K562 (cell line): ENCODE data around the gene MAST3. TPM values are rescaled to one million over a fixed set of nuclear protein-coding genes. Genes with fewer than 3 reads are reported as not detected.
A peak's percentile ranks its signal among the peaks of the same experiment; 100 is the strongest.

Experiments used
- CTBP1 ChIP-seq: fragments of 450-650 bp; IDR thresholded peaks from 2 replicates; pipeline ENCODE4 v1.6.1; 2016; ENCODE audit warnings: borderline replicate concordance
- ERF ChIP-seq: fragments of 450-650 bp; formaldehyde crosslinking; IDR thresholded peaks from 2 replicates; pipeline ENCODE4 v1.4.0; 2020; ENCODE audit warnings: mild to moderate bottlenecking, mixed read lengths
- FUS ChIP-seq: fragments of 200-400 bp; formaldehyde crosslinking; optimal IDR thresholded peaks from 2 replicates; pipeline ENCODE3; 2017; ENCODE audit warnings: low read depth, low read length
- KLF1 ChIP-seq: fragments of 450-650 bp; IDR thresholded peaks from 2 replicates; pipeline ENCODE4 v1.6.1; 2016; ENCODE audit warnings: missing genetic modification characterization, missing compliant biosample characterization
- LEF1 ChIP-seq: fragments of 450-650 bp; IDR thresholded peaks from 2 replicates; pipeline ENCODE4 v1.6.1; 2016; ENCODE audit warnings: mild to moderate bottlenecking
- MGA ChIP-seq: fragments of 450-650 bp; IDR thresholded peaks from 2 replicates; pipeline ENCODE4 v1.6.1; 2016; ENCODE audit warnings: mild to moderate bottlenecking, moderate library complexity
- SP1 ChIP-seq: sonication (generic); formaldehyde crosslinking; IDR thresholded peaks from 2 replicates; pipeline ENCODE4 v1.8.1; 2022; ENCODE audit warnings: mild to moderate bottlenecking, missing genetic modification reagents
- TAF9B ChIP-seq: fragments of 450-650 bp; IDR thresholded peaks from 2 replicates; pipeline ENCODE4 v1.6.1; 2018; ENCODE audit warnings: mild to moderate bottlenecking; ENCODE audit not compliant: partially characterized antibody
- THAP12 ChIP-seq: fragments of 250-450 bp; sonication (Bioruptor Pico); IDR thresholded peaks from 2 replicates; pipeline ENCODE4 v1.9.0; 2021; ENCODE audit warnings: mild to moderate bottlenecking, inconsistent platforms
- ZFX ChIP-seq: sonication (generic); formaldehyde crosslinking; IDR thresholded peaks from 2 replicates; pipeline ENCODE4 v1.8.0; 2022; ENCODE audit warnings: mild to moderate bottlenecking, missing genetic modification reagents, moderate library complexity
- polyA plus RNA-seq, 8 experiments: library from polyadenylated mRNA; depleted of rRNA in 4 of 8; stranded (reverse) in 5 of 8; unstranded in 3 of 8; fragments of >200 nt; fragmentation: Nextera tagmentation in 2 of 8; fragmentation: Illumina TruSeq in 1 of 8; extraction: Ambion mirVana in 2 of 8; extraction: Trizol in 1 of 8; gene quantifications; 2 replicates each; pipeline versions ENCODE4 v1.2.1 to v1.2.3, GENCODE V29; 2011 to 2014; ENCODE audit warnings: inconsistent platforms in 1 of 8, missing spikeins in 1 of 8
- total RNA-seq, 7 experiments: library from RNA; depleted of rRNA in 6 of 7; stranded (reverse); fragments of >200 nt in 6 of 7; fragmentation: Illumina TruSeq in 2 of 7; extraction: Trizol in 2 of 7; gene quantifications; 2 replicates each; pipeline versions ENCODE4 v1.2.1 to v1.2.3, GENCODE V29; 2011 to 2021; ENCODE audit warnings: low replicate concordance in 1 of 7
- TF ChIP-seq, protein P1 (sequence below), 3 experiments: IDR thresholded peaks in 2 of 3; conservative IDR thresholded peaks in 1 of 3; 2 replicates each; pipeline ENCODE4 v1.5.1; 2011 to 2012; ENCODE audit warnings: low read length in 3 of 3, mild to moderate bottlenecking in 3 of 3, control low read depth in 2 of 3, improper control_type of control experiment in 1 of 3, inconsistent platforms in 1 of 3, low read depth in 1 of 3, mixed read lengths in 1 of 3, moderate library complexity in 1 of 3; ENCODE audit not compliant: insufficient read depth in 2 of 3

Gene MAST3
- total and polyA plus RNA-seq, 9 of the 15 experiments (the other 6 are each of a cell fraction or from before 2014, with no cell fraction given): 0.94 to 9.9 (median 2.4) TPM

DNA sequence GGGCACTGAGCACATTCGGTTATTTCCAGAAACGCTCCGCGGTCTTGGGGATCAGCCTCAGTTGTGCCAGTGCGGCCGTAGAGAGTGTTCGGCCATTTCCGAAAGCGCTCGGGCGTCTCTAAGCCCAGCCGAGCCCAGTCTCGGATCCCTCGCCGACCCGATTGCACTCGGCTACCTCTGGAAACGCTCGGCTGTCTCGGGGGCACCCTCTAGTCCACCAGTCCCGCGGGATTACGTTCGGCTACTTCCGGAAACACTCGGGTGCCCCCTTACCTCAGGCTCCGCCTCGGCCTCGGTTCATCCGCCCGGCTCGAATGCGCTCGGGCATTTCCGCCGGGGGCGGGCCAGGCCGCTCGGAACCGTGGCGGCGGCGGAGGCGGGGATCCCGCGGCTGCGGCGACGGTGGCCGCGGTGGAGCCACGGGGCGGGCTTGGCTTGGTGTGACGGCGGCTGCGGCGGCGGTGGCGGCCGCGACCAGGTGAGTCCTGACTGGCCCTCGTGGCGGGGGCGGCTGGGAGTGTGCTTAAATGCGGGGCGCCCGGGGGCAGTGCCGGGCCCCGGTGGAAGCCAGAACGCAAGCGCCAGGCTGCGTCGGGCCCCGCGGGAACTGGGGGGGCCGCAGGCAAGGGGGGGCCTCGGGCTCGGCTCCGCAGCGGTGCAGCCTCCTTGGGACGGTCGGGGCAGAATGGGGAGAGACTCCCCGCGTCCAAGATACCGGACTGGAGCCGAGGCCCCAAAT, 55.4 kb downstream of the MAST3 start, which contains the start of gene PIK3R2 (continued):
- TF ChIP-seq MGA (no peak; the same call in 1 of the 2 replicates), SP1 (CRISPR knock-in tag) (peak; percentile 40; the same call in 1 of the 2 replicates), KLF1 (tag) (0 out of 2 replicates have a peak, but pooled peaks have one; percentile 40), CTBP1 (peak; percentile 42; the same call in 1 of the 2 replicates), FUS (peak; percentile 90), TAF9B (no peak), THAP12 (peak; percentile 45; the same call in 1 of the 2 replicates), ERF (CRISPR knock-in tag) (peak; percentile 90; the same call in 1 of the 2 replicates), ZFX (CRISPR knock-in tag) (peak; percentile 72), LEF1 (no peak)
- TF ChIP-seq, protein P1, sequence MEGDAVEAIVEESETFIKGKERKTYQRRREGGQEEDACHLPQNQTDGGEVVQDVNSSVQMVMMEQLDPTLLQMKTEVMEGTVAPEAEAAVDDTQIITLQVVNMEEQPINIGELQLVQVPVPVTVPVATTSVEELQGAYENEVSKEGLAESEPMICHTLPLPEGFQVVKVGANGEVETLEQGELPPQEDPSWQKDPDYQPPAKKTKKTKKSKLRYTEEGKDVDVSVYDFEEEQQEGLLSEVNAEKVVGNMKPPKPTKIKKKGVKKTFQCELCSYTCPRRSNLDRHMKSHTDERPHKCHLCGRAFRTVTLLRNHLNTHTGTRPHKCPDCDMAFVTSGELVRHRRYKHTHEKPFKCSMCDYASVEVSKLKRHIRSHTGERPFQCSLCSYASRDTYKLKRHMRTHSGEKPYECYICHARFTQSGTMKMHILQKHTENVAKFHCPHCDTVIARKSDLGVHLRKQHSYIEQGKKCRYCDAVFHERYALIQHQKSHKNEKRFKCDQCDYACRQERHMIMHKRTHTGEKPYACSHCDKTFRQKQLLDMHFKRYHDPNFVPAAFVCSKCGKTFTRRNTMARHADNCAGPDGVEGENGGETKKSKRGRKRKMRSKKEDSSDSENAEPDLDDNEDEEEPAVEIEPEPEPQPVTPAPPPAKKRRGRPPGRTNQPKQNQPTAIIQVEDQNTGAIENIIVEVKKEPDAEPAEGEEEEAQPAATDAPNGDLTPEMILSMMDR (IDR thresholded peaks at IDR 0.05 in 2 of 3, conservative IDR thresholded peaks at IDR 0.05 in 1 of 3; ENCODE audit: insufficient read depth in 2 of 3, low read depth in 1 of 3, low read length in 3 of 3): 0 out of 6 replicates have a peak, but pooled peaks of 1 of the 3 experiments have one; percentile 36
